Stimulated activated naive CD8-positive, alpha-beta T cell treated with anti-CD3 and anti-CD28 coated beads, Interleukin-15, amount 100 ng/mL, for 72 hours (primary cell): ENCODE data around the gene ABCB10.
"Not testable (repeated sequence)": the region's sequence is repeated elsewhere in the genome, so short reads cannot be mapped to it uniquely, and the experiment has no call there.

ENCODE experiments used
- ATAC-seq: fragments of 150-1000 bp; cut with Tn5 transposase; 2 replicates; pipeline ENCODE4 v1.10.0; 2021; ENCODE audit warnings: mild to moderate bottlenecking, moderate library complexity
- DNase-seq, 2 donors: peaks; one replicate each; pipeline ENCODE4 v3.0.0; 2021 to 2022
- H3K27ac Mint-ChIP-seq, 2 donors: one replicate each; pipeline ENCODE4 v1.8.0; 2022; ENCODE audit warnings: mild to moderate bottlenecking in 2 of 2, mixed read lengths in 2 of 2, moderate library complexity in 2 of 2
- H3K27me3 Mint-ChIP-seq: one replicate; pipeline ENCODE4 v1.8.0; 2022; ENCODE audit warnings: mixed read lengths
- H3K4me1 Mint-ChIP-seq: one replicate; pipeline ENCODE4 v1.8.0; 2022; ENCODE audit warnings: mild to moderate bottlenecking, mixed read lengths
- H3K4me3 Mint-ChIP-seq, 2 donors: one replicate each; pipeline ENCODE4 v1.8.0; 2022; ENCODE audit warnings: mild to moderate bottlenecking in 2 of 2, mixed read lengths in 2 of 2, moderate library complexity in 1 of 2
- H3K9me3 Mint-ChIP-seq, 2 donors: one replicate each; pipeline ENCODE4 v1.8.0; 2022; ENCODE audit warnings: mixed read lengths in 2 of 2

The ABCB10 gene

GRCh38 chr1:229558460-229559335 lies at the start of gene ABCB10:
TSS of gene ABCB10 (minus strand) at chr1:229558707. CDS start at chr1:229558652, 55 bp downstream.
- H3K27ac Mint-ChIP-seq: peak within 1 kb of the TSS; percentile 88 to 89

GRCh38 chr1:229607370-229607769 lies 48.9 kb upstream of the ABCB10 start:
- no peaks in the 10 kb centered on the region for H3K4me1 Mint-ChIP-seq
- ATAC-seq (no peak), DNase-seq (no peak)
- no peak overlapping the region for H3K27ac Mint-ChIP-seq
- H3K9me3 Mint-ChIP-seq: no peaks in the 10 kb centered on the region
- H3K27me3 Mint-ChIP-seq: no peaks in the 10 kb centered on the region
- H3K4me3 Mint-ChIP-seq: no peak overlapping the region

More at GRCh38 chr1:229558460-229559335, at the start of gene ABCB10:
- H3K9me3 Mint-ChIP-seq: no peaks in the 10 kb centered on the region
- DNase-seq: peak; percentile 93 to 95
- peak; percentile 92 for ATAC-seq
- peaks cover 36% of the 10 kb centered on the region for H3K4me1 Mint-ChIP-seq
- no peaks in the 10 kb centered on the region for H3K27me3 Mint-ChIP-seq
- H3K4me3 Mint-ChIP-seq: peak within 1 kb of the TSS; percentile 91 to 92

GRCh38 chr1:229603371-229604005 lies 45.0 kb upstream of the ABCB10 start:
- Mint-ChIP-seq H3K27me3 (no peaks in the 10 kb centered on the region), H3K4me1 (no peaks in the 10 kb centered on the region), H3K27ac (no peak overlapping the region), H3K9me3 (no peaks in the 10 kb centered on the region), H3K4me3 (no peak overlapping the region)
- no peak for DNase-seq
- no peak for ATAC-seq

GRCh38 chr1:229600229-229600628 lies 41.7 kb upstream of the ABCB10 start:
- H3K4me3 Mint-ChIP-seq: no peak overlapping the region
- no peak for ATAC-seq
- no peak overlapping the region for H3K27ac Mint-ChIP-seq
- no peaks in the 10 kb centered on the region for H3K27me3 Mint-ChIP-seq
- peaks cover 13% of the 10 kb centered on the region for H3K4me1 Mint-ChIP-seq
- no peaks in the 10 kb centered on the region for H3K9me3 Mint-ChIP-seq
- no peak for DNase-seq

GRCh38 chr1:229599218-229599954 lies 40.9 kb upstream of the ABCB10 start:
- no peak for DNase-seq
- Mint-ChIP-seq H3K4me1 (peaks cover 13% of the 10 kb centered on the region), H3K27me3 (no peaks in the 10 kb centered on the region), H3K27ac (no peak overlapping the region), H3K4me3 (no peak overlapping the region), H3K9me3 (no peaks in the 10 kb centered on the region)
- ATAC-seq: no peak

GRCh38 chr1:229597877-229598276 lies 39.4 kb upstream of the ABCB10 start:
- peak overlapping the region in 1 of 2 donors; percentile 80 for H3K27ac Mint-ChIP-seq

GRCh38 chr1:229596925-229597699 lies 38.6 kb upstream of the ABCB10 start:
- H3K27ac Mint-ChIP-seq: no peak overlapping the region
- no peak overlapping the region for H3K4me3 Mint-ChIP-seq
- H3K27me3 Mint-ChIP-seq: no peaks in the 10 kb centered on the region
- no peaks in the 10 kb centered on the region for H3K9me3 Mint-ChIP-seq
- ATAC-seq (no peak), DNase-seq (no peak)
- peaks cover 13% of the 10 kb centered on the region for H3K4me1 Mint-ChIP-seq

More at GRCh38 chr1:229597877-229598276, 39.4 kb upstream of the ABCB10 start:
- Mint-ChIP-seq H3K27me3 (no peaks in the 10 kb centered on the region), H3K9me3 (no peaks in the 10 kb centered on the region), H3K4me3 (no peak overlapping the region), H3K4me1 (peaks cover 13% of the 10 kb centered on the region)
- ATAC-seq (no peak), DNase-seq (no peak)

GRCh38 chr1:229595876-229596275 lies 37.4 kb upstream of the ABCB10 start:
- not testable (repeated sequence) for DNase-seq, H3K4me3 Mint-ChIP-seq, ATAC-seq, H3K9me3 Mint-ChIP-seq, H3K27me3 Mint-ChIP-seq, H3K27ac Mint-ChIP-seq
- H3K4me1 Mint-ChIP-seq: peaks cover 13% of the 10 kb centered on the region

- peaks cover 13% of the 10 kb centered on the region for H3K4me1 Mint-ChIP-seq
- no peak for DNase-seq
- ATAC-seq: no peak
- H3K9me3 Mint-ChIP-seq: no peaks in the 10 kb centered on the region
- H3K27ac Mint-ChIP-seq: no peak overlapping the region
- H3K4me3 Mint-ChIP-seq: no peak overlapping the region
- H3K27me3 Mint-ChIP-seq: no peaks in the 10 kb centered on the region
These were observed 35.9 kb upstream of the ABCB10 start for GRCh38 chr1:229594227-229595008.

- no peaks in the 10 kb centered on the region for H3K9me3 Mint-ChIP-seq
- H3K27me3 Mint-ChIP-seq: no peaks in the 10 kb centered on the region
- H3K4me3 Mint-ChIP-seq: no peak overlapping the region
- ATAC-seq (no peak), DNase-seq (no peak)
- H3K4me1 Mint-ChIP-seq: peaks cover 13% of the 10 kb centered on the region
- no peak overlapping the region for H3K27ac Mint-ChIP-seq
These were observed 35.3 kb upstream of the ABCB10 start for GRCh38 chr1:229593800-229594199.

- no peak for ATAC-seq
- no peak for DNase-seq
- no peak overlapping the region for H3K4me3 Mint-ChIP-seq
- no peaks in the 10 kb centered on the region for H3K4me1 Mint-ChIP-seq
- no peaks in the 10 kb centered on the region for H3K27me3 Mint-ChIP-seq
- no peaks in the 10 kb centered on the region for H3K9me3 Mint-ChIP-seq
- H3K27ac Mint-ChIP-seq: peak overlapping the region in 1 of 2 donors; percentile 19
These were observed 31.6 kb upstream of the ABCB10 start for GRCh38 chr1:229590119-229590518.

GRCh38 chr1:229585338-229585737 lies 26.8 kb upstream of the ABCB10 start:
- Mint-ChIP-seq H3K4me1 (no peaks in the 10 kb centered on the region), H3K4me3 (no peak overlapping the region), H3K9me3 (no peaks in the 10 kb centered on the region), H3K27me3 (peaks cover 6% of the 10 kb centered on the region), H3K27ac (no peak overlapping the region)
- ATAC-seq: no peak
- DNase-seq: no peak

- H3K27ac Mint-ChIP-seq: peak overlapping the region in 1 of 2 donors; percentile 42
- ATAC-seq (no peak), DNase-seq (no peak)
- no peak overlapping the region for H3K4me3 Mint-ChIP-seq
- no peaks in the 10 kb centered on the region for H3K4me1 Mint-ChIP-seq
- H3K9me3 Mint-ChIP-seq: no peaks in the 10 kb centered on the region
- H3K27me3 Mint-ChIP-seq: peaks cover 26% of the 10 kb centered on the region
These were observed 24.2 kb upstream of the ABCB10 start for GRCh38 chr1:229582715-229583114.

GRCh38 chr1:229582011-229582694 lies 23.6 kb upstream of the ABCB10 start:
- H3K27ac Mint-ChIP-seq: peak overlapping the region; percentile 5 to 42
- H3K9me3 Mint-ChIP-seq: no peaks in the 10 kb centered on the region
- ATAC-seq (no peak), DNase-seq (no peak)
- peaks cover 31% of the 10 kb centered on the region for H3K27me3 Mint-ChIP-seq
- no peak overlapping the region for H3K4me3 Mint-ChIP-seq
- H3K4me1 Mint-ChIP-seq: no peaks in the 10 kb centered on the region
